ENCODE measurements around the gene RAB33B.

DNA sequence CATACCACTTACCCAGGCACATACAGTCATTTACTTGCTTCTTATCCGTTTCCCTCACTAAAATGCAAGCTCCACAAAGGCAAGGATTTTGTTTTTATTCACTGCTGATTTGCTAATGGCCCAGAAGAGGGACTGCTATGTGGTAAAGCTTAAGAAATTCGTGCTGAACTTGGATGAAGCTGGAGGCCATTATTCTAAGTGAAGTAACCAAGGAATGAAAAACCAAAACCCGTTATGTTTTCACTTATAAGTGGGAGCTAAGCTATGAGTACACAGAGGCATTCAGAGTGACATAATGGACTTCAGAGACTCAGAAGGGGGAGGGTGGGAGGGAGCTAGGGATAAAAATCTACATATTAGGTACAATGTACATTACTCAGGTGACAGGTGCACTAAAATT is 47.2 kb downstream of the RAB33B start:
- TF ChIP-seq, protein P1, sequence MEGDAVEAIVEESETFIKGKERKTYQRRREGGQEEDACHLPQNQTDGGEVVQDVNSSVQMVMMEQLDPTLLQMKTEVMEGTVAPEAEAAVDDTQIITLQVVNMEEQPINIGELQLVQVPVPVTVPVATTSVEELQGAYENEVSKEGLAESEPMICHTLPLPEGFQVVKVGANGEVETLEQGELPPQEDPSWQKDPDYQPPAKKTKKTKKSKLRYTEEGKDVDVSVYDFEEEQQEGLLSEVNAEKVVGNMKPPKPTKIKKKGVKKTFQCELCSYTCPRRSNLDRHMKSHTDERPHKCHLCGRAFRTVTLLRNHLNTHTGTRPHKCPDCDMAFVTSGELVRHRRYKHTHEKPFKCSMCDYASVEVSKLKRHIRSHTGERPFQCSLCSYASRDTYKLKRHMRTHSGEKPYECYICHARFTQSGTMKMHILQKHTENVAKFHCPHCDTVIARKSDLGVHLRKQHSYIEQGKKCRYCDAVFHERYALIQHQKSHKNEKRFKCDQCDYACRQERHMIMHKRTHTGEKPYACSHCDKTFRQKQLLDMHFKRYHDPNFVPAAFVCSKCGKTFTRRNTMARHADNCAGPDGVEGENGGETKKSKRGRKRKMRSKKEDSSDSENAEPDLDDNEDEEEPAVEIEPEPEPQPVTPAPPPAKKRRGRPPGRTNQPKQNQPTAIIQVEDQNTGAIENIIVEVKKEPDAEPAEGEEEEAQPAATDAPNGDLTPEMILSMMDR (IDR thresholded peaks at IDR 0.05), result no peak
- TF ChIP-seq POLR2A (IDR thresholded peaks at IDR 0.05), result no peak

Measured in right lobe of liver (tissue), 4 donors.